Common myeloid progenitor, CD34-positive (primary cell): ENCODE measurements around the gene ZNF664.

Experiments
- CTCF ChIA-PET: fragments of 350-600 bp; sonication (Branson Sonifier 250); formaldehyde crosslinking; loops from one replicate; lab custom pipeline; 2021; ENCODE audit warnings: antibody characterized with exemption; lab: Charles Lee
- POLR2A ChIA-PET: fragments of 350-600 bp; sonication (Branson Sonifier 250); formaldehyde crosslinking; loops from one replicate; lab custom pipeline; 2021; ENCODE audit warnings: antibody characterized with exemption; lab: Charles Lee
- DNase-seq, 3 donors: peaks; one replicate each; pipeline versions ENCODE4 v3.0.0 to v3.0.0-alpha.2; 2013
- H3K27ac ChIP-seq, 2 experiments: 1 replicate in 1 of 2; 2 replicates in 1 of 2; pipeline ENCODE4 v1.7.0; 2013; ENCODE audit warnings: inconsistent platforms in 2 of 2, low read length in 2 of 2, mild to moderate bottlenecking in 2 of 2, low read depth in 1 of 2, moderate library complexity in 1 of 2; ENCODE audit not compliant: severe bottlenecking in 2 of 2, insufficient read depth in 1 of 2, poor library complexity in 1 of 2
- H3K27me3 ChIP-seq, 5 experiments: replicated peaks in 2 of 5; 1 replicate in 3 of 5; 2 replicates in 2 of 5; pipeline versions ENCODE4 v1.6.1 to v1.7.0; 2013; ENCODE audit warnings: low read length in 4 of 5, mild to moderate bottlenecking in 2 of 5, moderate library complexity in 2 of 5, inconsistent platforms in 1 of 5; ENCODE audit not compliant: insufficient read depth in 5 of 5, control insufficient read depth in 4 of 5
- H3K36me3 ChIP-seq, 4 experiments: 1 replicate in 2 of 4; 2 replicates in 2 of 4; pipeline versions ENCODE4 v1.6.1 to v1.7.0; 2013; ENCODE audit warnings: low read length in 3 of 4, control low read depth in 1 of 4, mild to moderate bottlenecking in 1 of 4; ENCODE audit not compliant: control insufficient read depth in 4 of 4, insufficient read depth in 4 of 4
- H3K4me1 ChIP-seq, 4 experiments: 1 replicate in 3 of 4; 2 replicates in 1 of 4; pipeline versions ENCODE4 v1.6.1 to v1.7.1; 2013; ENCODE audit warnings: low read length in 3 of 4, mild to moderate bottlenecking in 3 of 4, control low read depth in 1 of 4, inconsistent platforms in 1 of 4, moderate library complexity in 1 of 4; ENCODE audit not compliant: control insufficient read depth in 4 of 4, insufficient read depth in 4 of 4; ENCODE audit errors: control extremely low read depth in 1 of 4
- H3K4me3 ChIP-seq, 7 experiments: 1 replicate in 4 of 7; 2 replicates in 3 of 7; pipeline versions ENCODE4 v1.5.1 to v1.7.0; 2013; ENCODE audit warnings: mild to moderate bottlenecking in 7 of 7, low read length in 6 of 7, moderate library complexity in 6 of 7, inconsistent platforms in 2 of 7, low read depth in 2 of 7, control low read depth in 1 of 7; ENCODE audit not compliant: insufficient read depth in 4 of 7, control insufficient read depth in 1 of 7; ENCODE audit errors: extremely low read depth in 1 of 7
- H3K9me3 ChIP-seq, 5 experiments: 1 replicate in 4 of 5; 2 replicates in 1 of 5; pipeline versions ENCODE4 v1.6.1 to v1.7.1; 2013; ENCODE audit warnings: low read length in 4 of 5, mild to moderate bottlenecking in 2 of 5, inconsistent platforms in 1 of 5, low read depth in 1 of 5, moderate library complexity in 1 of 5; ENCODE audit not compliant: control insufficient read depth in 4 of 5, insufficient read depth in 2 of 5; ENCODE audit errors: control extremely low read depth in 1 of 5
- WGBS: methylation state at CpG from one replicate; pipeline ENCODE4 v1.1.5; 2013; ENCODE audit not compliant: insufficient coverage; 5-methylcytosine and 5-hydroxymethylcytosine counted together

ZNF664 gene

GRCh38 chr12:123992118-123992825, 19.3 kb downstream of the ZNF664 start:
- ChIA-PET POLR2A (no interaction called here), CTCF (interaction anchor here (0.9 to 1.2 kb wide), 4 partner anchors 12 to 131 kb away, joined by 3 read pairs; no protein-coding TSS in a partner anchor)
- no peak for DNase-seq
- Histone ChIP-seq H3K9me3 (no peaks in the 10 kb centered on the region), H3K36me3 (peaks cover 4 to 50% (median 29%) of the 10 kb centered on the region in 4 experiments), H3K4me3 (no peak overlapping the region), H3K27me3 (no peaks in the 10 kb centered on the region), H3K4me1 (peaks cover 0 to 15% (median 8%) of the 10 kb centered on the region in 4 experiments), H3K27ac (no peak overlapping the region)
- 96% methylated on average over 7 of the region's 8 CpGs for WGBS

- H3K4me3 ChIP-seq: no peak overlapping the region
- ChIA-PET POLR2A (no interaction called here), CTCF (interaction anchor here (0.8 to 4.7 kb wide), 5 partner anchors 9 to 193 kb away, joined by 3 to 43 read pairs (median 3); no protein-coding TSS in a partner anchor)
- H3K36me3 ChIP-seq: peaks cover 4 to 57% (median 27%) of the 10 kb centered on the region in 4 experiments
- peaks cover 0 to 9% (median 5%) of the 10 kb centered on the region in 4 experiments for H3K4me1 ChIP-seq
- WGBS: 100% methylated on average over 4 of the region's 7 CpGs
- no peaks in the 10 kb centered on the region for H3K27me3 ChIP-seq
- no peak overlapping the region for H3K27ac ChIP-seq
- no peak for DNase-seq
- no peaks in the 10 kb centered on the region for H3K9me3 ChIP-seq
These were observed 22.2 kb downstream of the ZNF664 start for GRCh38 chr12:123995023-123995748.

GRCh38 chr12:123996581-123996980, 23.6 kb downstream of the ZNF664 start:
- no peaks in the 10 kb centered on the region for H3K27me3 ChIP-seq
- H3K9me3 ChIP-seq: no peaks in the 10 kb centered on the region
- no peak overlapping the region for H3K4me3 ChIP-seq
- no peak for DNase-seq
- peaks cover 0 to 2% (median 0%) of the 10 kb centered on the region in 4 experiments for H3K4me1 ChIP-seq
- WGBS: 85% methylated on average over 5 of the region's 6 CpGs
- no peak overlapping the region for H3K27ac ChIP-seq
- ChIA-PET POLR2A (no interaction called here), CTCF (interaction anchor here (0.8 to 4.7 kb wide), 4 partner anchors 10 to 34 kb away, joined by 5 to 43 read pairs (median 7); no protein-coding TSS in a partner anchor)
- H3K36me3 ChIP-seq: peaks cover 9 to 61% (median 28%) of the 10 kb centered on the region in 4 experiments

- H3K27me3 ChIP-seq: no peaks in the 10 kb centered on the region
- no peak for DNase-seq
- H3K9me3 ChIP-seq: no peaks in the 10 kb centered on the region
- WGBS: 96% methylated on average over 4 of the region's 6 CpGs
- no peak overlapping the region for H3K4me3 ChIP-seq
- H3K4me1 ChIP-seq: peaks cover 0 to 2% (median under 1%) of the 10 kb centered on the region in 4 experiments
- H3K27ac ChIP-seq: no peak overlapping the region
- POLR2A ChIA-PET: no interaction called here
- CTCF ChIA-PET: interaction anchor here (1.6 to 4.7 kb wide), 4 partner anchors 9 to 34 kb away, joined by 4 to 43 read pairs (median 7); no protein-coding TSS in a partner anchor
- H3K36me3 ChIP-seq: peaks cover 10 to 63% (median 28%) of the 10 kb centered on the region in 4 experiments
These were observed 24.2 kb downstream of the ZNF664 start for GRCh38 chr12:123997033-123997822.

DNA sequence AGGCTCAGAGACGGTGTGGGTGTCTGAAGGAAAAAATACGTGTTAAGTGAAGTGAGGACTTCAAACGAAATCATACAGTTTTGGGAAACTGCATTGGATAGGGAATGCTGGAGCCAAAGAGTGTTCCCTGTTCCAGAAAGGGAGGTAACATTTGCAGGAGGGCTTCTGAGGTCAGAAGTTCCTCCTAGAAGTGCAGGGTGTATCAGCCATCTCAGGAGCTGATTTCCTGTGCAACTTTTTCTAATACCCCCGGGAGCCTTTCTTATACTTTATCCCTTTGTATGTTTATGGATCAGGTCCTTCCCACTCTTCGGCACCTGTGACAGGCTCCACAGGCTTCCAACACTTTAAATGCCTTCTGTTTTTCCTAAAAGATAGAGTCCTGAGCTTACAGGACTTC, 24.9 kb downstream of the ZNF664 start:
- 93% methylated on average over 4 of the region's 5 CpGs for WGBS
- H3K4me3 ChIP-seq: no peak overlapping the region
- H3K27ac ChIP-seq: no peak overlapping the region
- H3K4me1 ChIP-seq: peaks cover 0 to 2% (median 1%) of the 10 kb centered on the region in 4 experiments
- peaks cover 10 to 57% (median 24%) of the 10 kb centered on the region in 4 experiments for H3K36me3 ChIP-seq
- no peak for DNase-seq
- POLR2A ChIA-PET: no interaction called here
- CTCF ChIA-PET: interaction anchor here (0.7 to 4.7 kb wide), 4 partner anchors 9 to 39 kb away, joined by 3 to 43 read pairs (median 6); no protein-coding TSS in a partner anchor
- H3K27me3 ChIP-seq: no peaks in the 10 kb centered on the region
- H3K9me3 ChIP-seq: no peaks in the 10 kb centered on the region

GRCh38 chr12:123998344-123998990, 25.5 kb downstream of the ZNF664 start:
- DNase-seq: no peak
- H3K27ac ChIP-seq: peak overlapping the region in 1 of 2 experiments; percentile 5
- POLR2A ChIA-PET: no interaction called here
- CTCF ChIA-PET: interaction anchor here (0.7 to 4.7 kb wide), 4 partner anchors 8 to 38 kb away, joined by 3 to 43 read pairs (median 6); no protein-coding TSS in a partner anchor
- peaks cover 0 to 2% (median 1%) of the 10 kb centered on the region in 4 experiments for H3K4me1 ChIP-seq
- H3K27me3 ChIP-seq: no peaks in the 10 kb centered on the region
- no CpG with 5 or more reads among the region's 2 CpGs for WGBS
- no peaks in the 10 kb centered on the region for H3K9me3 ChIP-seq
- peaks cover 8 to 54% (median 22%) of the 10 kb centered on the region in 4 experiments for H3K36me3 ChIP-seq
- H3K4me3 ChIP-seq: no peak overlapping the region
